T-cell (primary cell): ENCODE data around the gene TFCP2L1. TPM values are rescaled to one million over a fixed set of nuclear protein-coding genes. Genes with fewer than 3 reads are reported as not detected.

Experiments
- total RNA-seq, 35 experiments: library from RNA in 6 of 35; stranded (reverse) in 6 of 35; fragments of 120-200 nt in 1 of 35; gene quantifications; one replicate each; pipeline versions ENCODE4 v1.2.1 to v1.2.4 and lab custom pipeline; 2013 to 2026

Gene TFCP2L1
- total RNA-seq, 5 donors from 2014 or later (not counting 1 experiment from before 2014, with no cell fraction given), result 0.18 to 1.0 (median 0.70) TPM

Other genes with a start within 250 kb of the TFCP2L1 start
- gene RNU4ATAC, start 245.7 kb upstream of the TFCP2L1 start, total RNA-seq, result not detected